ENCODE measurements around the gene TNFRSF11A. TPM values are rescaled to one million over a fixed set of nuclear protein-coding genes. Genes with fewer than 3 reads are reported as not detected.

The TNFRSF11A gene
- polyA plus RNA-seq, 6 donors from 2014 or later = not detected

DNA sequence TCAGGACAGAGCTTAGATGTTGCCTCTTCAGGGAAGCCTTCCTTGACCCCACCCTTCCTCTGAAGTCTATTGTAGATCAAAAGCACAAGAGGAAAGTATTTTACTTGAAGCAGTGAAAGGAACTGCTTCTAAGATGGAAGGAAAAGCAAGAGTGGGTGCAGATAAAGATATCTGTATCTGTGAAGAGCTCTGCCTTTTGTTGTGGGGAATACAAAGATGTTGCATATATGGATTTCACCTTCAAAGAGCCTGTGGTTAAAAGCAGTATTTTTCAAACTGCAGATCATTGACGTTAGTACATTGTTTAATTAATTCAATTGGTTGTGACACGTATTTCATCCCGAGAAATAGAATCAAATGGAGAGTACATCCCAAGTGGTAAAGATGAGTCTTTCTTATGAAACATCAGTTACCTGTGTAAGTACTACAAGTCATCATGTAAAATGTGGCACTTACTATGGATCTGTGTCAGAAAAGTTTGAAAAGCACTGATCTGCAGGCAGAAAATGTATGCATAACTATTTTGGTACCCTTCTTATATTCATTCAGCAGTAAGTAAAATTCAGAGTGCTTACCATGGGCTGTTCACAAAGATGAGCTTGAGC lies 24.6 kb upstream of the TNFRSF11A start:
- Mint-ChIP-seq H3K4me1 (peaks cover 7 to 21% (median 17%) of the 10 kb centered on the region in 3 donors), H3K4me3 (no peak overlapping the region), H3K27me3 (no peaks in the 10 kb centered on the region), H3K9me3 (no peaks in the 10 kb centered on the region), H3K36me3 (peaks cover 38 to 48% of the 10 kb centered on the region in 2 donors), H3K27ac (no peak overlapping the region)
- ATAC-seq (ENCODE audit: low read depth in 2 of 2) = no peak
- no peak for DNase-seq

- Mint-ChIP-seq H3K4me3 (no peak overlapping the region), H3K27ac (no peak overlapping the region), H3K36me3 (peaks cover 38 to 48% of the 10 kb centered on the region in 2 donors), H3K9me3 (no peaks in the 10 kb centered on the region), H3K27me3 (no peaks in the 10 kb centered on the region), H3K4me1 (peaks cover 7 to 18% (median 10%) of the 10 kb centered on the region in 3 donors)
- ATAC-seq (ENCODE audit: low read depth in 2 of 2) = no peak
- no peak for DNase-seq
Observed at GRCh38 chr18:62301322-62301721, 23.8 kb upstream of the TNFRSF11A start.

- no peak overlapping the region for H3K4me3 Mint-ChIP-seq
- ATAC-seq (ENCODE audit: low read depth in 2 of 2) = no peak
- H3K4me1 Mint-ChIP-seq = no peaks in the 10 kb centered on the region
- H3K36me3 Mint-ChIP-seq = peaks cover 0 to 18% of the 10 kb centered on the region in 2 donors
- H3K9me3 Mint-ChIP-seq = peaks cover 0 to 2% (median 0%) of the 10 kb centered on the region in 7 donors
- H3K27ac Mint-ChIP-seq = no peak overlapping the region
- no peak for DNase-seq
- H3K27me3 Mint-ChIP-seq = no peaks in the 10 kb centered on the region
Observed at GRCh38 chr18:62312851-62313250, 12.3 kb upstream of the TNFRSF11A start.

DNA sequence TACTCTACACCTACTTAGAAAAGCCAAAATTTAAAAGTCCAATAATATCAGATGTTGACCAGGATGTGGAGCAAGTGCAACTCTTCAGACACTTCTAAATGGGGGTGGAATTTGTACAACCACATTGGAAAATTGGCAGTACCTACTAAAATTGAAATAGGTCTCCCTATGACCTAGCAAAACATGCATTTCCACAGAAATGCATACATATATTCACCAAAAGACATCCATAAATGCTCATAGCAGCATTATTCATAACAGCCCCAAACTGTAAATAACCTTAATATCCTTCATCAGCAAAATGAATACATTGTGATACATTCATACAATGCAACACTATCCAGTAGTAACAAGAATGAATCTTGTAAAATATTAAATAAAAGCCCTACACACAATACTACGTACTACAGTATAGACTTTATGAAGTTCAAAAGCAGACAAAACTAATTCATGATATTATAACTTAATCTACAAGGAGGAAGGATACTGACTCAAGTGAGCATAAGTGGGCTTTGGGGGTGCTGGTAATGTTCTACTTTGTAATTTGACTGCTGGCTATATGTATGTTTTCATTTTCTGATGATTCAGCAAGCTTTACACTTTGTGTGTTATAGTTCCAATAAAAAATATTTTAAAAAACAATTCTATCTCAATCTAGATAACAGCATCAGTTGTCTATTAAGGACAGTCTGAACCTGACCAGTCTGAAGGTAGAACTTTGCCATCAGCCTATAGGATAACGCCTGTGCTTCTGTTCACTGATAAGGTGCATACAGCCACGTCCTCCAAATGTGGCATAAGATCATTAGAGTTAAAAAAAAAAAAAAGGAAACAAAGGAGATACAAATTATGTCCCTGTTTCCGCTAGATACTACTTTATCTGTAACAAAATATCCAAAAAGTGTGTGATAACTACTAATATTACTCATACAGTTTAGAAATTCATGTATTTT lies 6.6 kb upstream of the TNFRSF11A start:
- H3K4me3 Mint-ChIP-seq = no peak overlapping the region
- no peak for ATAC-seq (ENCODE audit: low read depth in 2 of 2)
- peaks cover 0 to 2% (median 0%) of the 10 kb centered on the region in 7 donors for H3K9me3 Mint-ChIP-seq

DNA sequence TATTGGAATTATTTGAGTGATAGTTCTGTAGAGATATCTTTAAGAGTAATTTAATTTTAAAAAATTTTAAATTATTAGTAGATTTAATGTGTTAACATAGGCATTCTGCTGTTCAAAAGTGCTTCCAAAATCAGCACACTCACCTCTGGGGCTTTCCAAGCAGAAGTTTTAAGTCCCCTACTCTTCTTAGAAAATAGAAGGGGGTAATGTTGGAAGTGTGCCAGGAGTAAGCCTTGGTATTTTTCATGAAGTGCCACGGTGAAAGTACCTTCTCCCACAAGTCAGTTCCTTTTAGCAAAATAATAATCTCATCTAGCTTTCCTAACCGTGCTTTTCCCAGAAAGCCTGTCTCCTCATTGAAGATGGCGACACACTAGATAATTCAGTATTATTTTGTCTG lies 3.9 kb upstream of the TNFRSF11A start:
- Mint-ChIP-seq H3K4me1 (peaks cover 13 to 15% (median 14%) of the 10 kb centered on the region in 3 donors), H3K27me3 (peaks cover 29 to 34% (median 33%) of the 10 kb centered on the region in 3 donors), H3K36me3 (no peaks in the 10 kb centered on the region), H3K9me3 (no peaks in the 10 kb centered on the region), H3K27ac (no peak overlapping the region), H3K4me3 (no peak overlapping the region)
- DNase-seq (no peak), ATAC-seq (ENCODE audit: low read depth in 2 of 2) (no peak)

More for the DNA sequence above, 6.6 kb upstream of the TNFRSF11A start:
- H3K27me3 Mint-ChIP-seq = peaks cover 10 to 18% (median 14%) of the 10 kb centered on the region in 3 donors
- H3K4me1 Mint-ChIP-seq = peaks cover 0 to 1% (median 0%) of the 10 kb centered on the region in 3 donors
- H3K36me3 Mint-ChIP-seq = no peaks in the 10 kb centered on the region
- DNase-seq = no peak
- no peak overlapping the region for H3K27ac Mint-ChIP-seq

DNA sequence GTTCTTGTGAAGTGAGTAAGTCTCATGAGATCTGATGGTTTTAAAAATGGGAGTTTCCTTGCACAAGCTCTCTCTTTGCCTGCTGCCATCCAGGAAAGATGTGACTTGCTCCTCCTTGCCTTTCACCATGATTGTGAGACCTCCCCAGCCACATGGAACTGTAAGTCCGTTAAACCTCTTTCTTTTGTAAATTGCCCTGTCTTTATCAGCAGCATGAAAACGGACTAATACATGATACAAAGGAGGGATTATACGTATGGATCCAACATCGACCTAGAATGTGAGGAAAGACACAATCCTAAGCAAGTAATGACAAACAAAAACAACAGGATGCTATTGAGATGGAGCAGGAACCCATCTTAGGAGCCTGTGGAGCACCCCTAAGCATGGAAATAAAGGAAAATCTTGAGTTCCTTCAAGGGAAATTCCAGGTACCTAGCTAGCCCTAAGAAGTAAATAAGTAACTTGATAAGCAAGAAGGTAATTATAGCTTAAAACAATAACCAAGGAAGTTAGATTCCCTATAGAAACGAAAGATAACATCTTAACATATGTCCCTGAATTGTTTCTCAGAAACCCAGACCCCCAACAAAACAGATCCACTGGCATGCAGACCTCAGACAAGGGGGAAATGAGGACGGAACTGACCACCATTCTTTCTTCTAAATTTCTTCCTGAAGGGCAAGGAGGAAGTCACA lies 1.5 kb upstream of the TNFRSF11A start:
- DNase-seq = no peak
- Mint-ChIP-seq H3K4me3 (peak overlapping the region; percentile 59 to 95 (median 84)), H3K36me3 (no peaks in the 10 kb centered on the region), H3K4me1 (peaks cover 17 to 22% (median 18%) of the 10 kb centered on the region in 3 donors), H3K27ac (peak overlapping the region in 1 of 6 donors; percentile 77), H3K27me3 (peaks cover 50 to 55% (median 52%) of the 10 kb centered on the region in 3 donors), H3K9me3 (no peaks in the 10 kb centered on the region)
- no peak for ATAC-seq (ENCODE audit: low read depth in 2 of 2)

GRCh38 chr18:62324181-62324828 lies 805 bp upstream of the TNFRSF11A start:
- Mint-ChIP-seq H3K27ac (peak overlapping the region in 4 of 6 donors; percentile 5 to 86 (median 25)), H3K4me1 (peaks cover 17 to 22% (median 18%) of the 10 kb centered on the region in 3 donors)
- peak; percentile 5 for DNase-seq

GRCh38 chr18:62325806-62326645 lies 916 bp downstream of the TNFRSF11A start:
- no peaks in the 10 kb centered on the region for H3K36me3 Mint-ChIP-seq

More at GRCh38 chr18:62324181-62324828, 805 bp upstream of the TNFRSF11A start:
- no peaks in the 10 kb centered on the region for H3K9me3 Mint-ChIP-seq
- no peaks in the 10 kb centered on the region for H3K36me3 Mint-ChIP-seq
- peak in 1 of 2 donors; percentile 3 for ATAC-seq (ENCODE audit: low read depth in 2 of 2)
- peaks cover 57 to 62% (median 59%) of the 10 kb centered on the region in 3 donors for H3K27me3 Mint-ChIP-seq
- peak overlapping the region; percentile 78 to 95 (median 85) for H3K4me3 Mint-ChIP-seq

GRCh38 chr18:62326646-62327348 lies 1.7 kb downstream of the TNFRSF11A start:
- Mint-ChIP-seq H3K36me3 (no peaks in the 10 kb centered on the region), H3K27me3 (peaks cover 76 to 85% (median 79%) of the 10 kb centered on the region in 3 donors), H3K27ac (no peak overlapping the region), H3K4me3 (peak overlapping the region in 6 of 8 donors; percentile 7 to 94 (median 86)), H3K4me1 (peaks cover 22 to 24% (median 23%) of the 10 kb centered on the region in 3 donors), H3K9me3 (no peaks in the 10 kb centered on the region)
- ATAC-seq (ENCODE audit: low read depth in 2 of 2) (no peak), DNase-seq (no peak)

More at GRCh38 chr18:62325806-62326645, 916 bp downstream of the TNFRSF11A start:
- DNase-seq (peak; percentile 28), ATAC-seq (ENCODE audit: low read depth in 2 of 2) (peak; percentile 15 to 18)
- peaks cover 71 to 78% (median 72%) of the 10 kb centered on the region in 3 donors for H3K27me3 Mint-ChIP-seq
- no peak overlapping the region for H3K27ac Mint-ChIP-seq
- no peaks in the 10 kb centered on the region for H3K9me3 Mint-ChIP-seq
- peaks cover 17 to 22% (median 18%) of the 10 kb centered on the region in 3 donors for H3K4me1 Mint-ChIP-seq
- H3K4me3 Mint-ChIP-seq = peak overlapping the region; percentile 77 to 94 (median 90)

DNA sequence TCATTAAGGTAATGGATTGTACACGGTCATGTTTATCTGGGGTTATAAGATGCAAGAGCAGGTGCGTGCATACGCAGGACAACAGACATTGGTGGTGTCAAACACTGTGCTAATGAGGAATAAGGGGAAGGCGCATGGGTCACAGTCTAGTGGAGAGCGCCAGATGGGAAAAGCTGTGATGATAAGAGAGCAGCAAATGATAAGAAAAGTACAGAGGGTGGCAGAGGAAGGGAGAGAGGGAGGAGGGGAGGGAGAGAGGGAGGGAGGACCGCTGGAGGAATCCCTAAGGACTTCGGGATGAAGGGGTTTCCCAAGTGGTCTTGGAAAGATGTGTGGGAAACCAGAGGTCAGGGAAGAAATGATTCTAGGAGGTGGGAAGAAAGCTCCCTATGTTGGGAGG lies 2.9 kb downstream of the TNFRSF11A start:
- no peak overlapping the region for H3K4me3 Mint-ChIP-seq
- H3K4me1 Mint-ChIP-seq = peaks cover 22 to 32% (median 25%) of the 10 kb centered on the region in 3 donors
- H3K27ac Mint-ChIP-seq = no peak overlapping the region
- DNase-seq (no peak), ATAC-seq (ENCODE audit: low read depth in 2 of 2) (no peak)
- no peaks in the 10 kb centered on the region for H3K9me3 Mint-ChIP-seq
- H3K36me3 Mint-ChIP-seq = no peaks in the 10 kb centered on the region
- H3K27me3 Mint-ChIP-seq = peaks cover 70 to 88% (median 81%) of the 10 kb centered on the region in 3 donors

GRCh38 chr18:62328586-62329525 lies 3.7 kb downstream of the TNFRSF11A start:
- peaks cover 20 to 32% (median 24%) of the 10 kb centered on the region in 3 donors for H3K4me1 Mint-ChIP-seq
- no peaks in the 10 kb centered on the region for H3K36me3 Mint-ChIP-seq

More at GRCh38 chr18:62328586-62329525, 3.7 kb downstream of the TNFRSF11A start:
- ATAC-seq (ENCODE audit: low read depth in 2 of 2) = no peak
- DNase-seq = no peak
- Mint-ChIP-seq H3K4me3 (no peak overlapping the region), H3K27me3 (peaks cover 61 to 82% (median 74%) of the 10 kb centered on the region in 3 donors), H3K9me3 (no peaks in the 10 kb centered on the region), H3K27ac (no peak overlapping the region)

Data from naive B cell (primary cell).